Endothelial cell of umbilical vein (primary cell): ENCODE results near the gene ASIC4.

ENCODE experiments used
- CTCF ChIP-seq, 2 donors: IDR thresholded peaks; 1 replicate in 1 of 2; 2 replicates in 1 of 2; pipeline ENCODE4 v1.5.1; 2011; ENCODE audit warnings: low read length in 2 of 2, mild to moderate bottlenecking in 2 of 2, moderate library complexity in 2 of 2, control low read depth in 1 of 2, inconsistent platforms in 1 of 2, low read depth in 1 of 2; ENCODE audit not compliant: insufficient read depth in 1 of 2; ENCODE audit errors: extremely low read depth in 1 of 2
- EZH2 ChIP-seq: IDR thresholded peaks from 2 replicates; pipeline ENCODE4 v1.6.1; 2012; ENCODE audit warnings: borderline replicate concordance, low read depth, mild to moderate bottlenecking, moderate library complexity, low read length, inconsistent platforms; ENCODE audit not compliant: severe bottlenecking
- POLR2AphosphoS5 ChIP-seq: IDR thresholded peaks from 2 replicates; pipeline ENCODE4 v1.6.1; 2012; ENCODE audit warnings: low read depth, mild to moderate bottlenecking, control low read depth, low read length, moderate library complexity; ENCODE audit not compliant: insufficient read depth

GRCh38 chr2:219574484-219575311 is 60.4 kb downstream of the ASIC4 start:
- TF ChIP-seq CTCF (IDR thresholded peaks at IDR 0.05; ENCODE audit: extremely low read depth in 1 of 2, insufficient read depth in 1 of 2, low read depth in 1 of 2, low read length in 2 of 2) (no peak), POLR2AphosphoS5 (no peak), EZH2 (no peak)
